Stimulated activated CD8-positive, alpha-beta memory T cell treated with anti-CD3 and anti-CD28 coated beads, Interleukin-15, amount 100 ng/mL, for 1 hour (primary cell): ENCODE data around the gene TPSB2.

Experiments
- DNase-seq: peaks from one replicate; pipeline ENCODE4 v3.0.0-alpha.2; 2020; ENCODE audit warnings: low read depth

The TPSB2 gene

DNA sequence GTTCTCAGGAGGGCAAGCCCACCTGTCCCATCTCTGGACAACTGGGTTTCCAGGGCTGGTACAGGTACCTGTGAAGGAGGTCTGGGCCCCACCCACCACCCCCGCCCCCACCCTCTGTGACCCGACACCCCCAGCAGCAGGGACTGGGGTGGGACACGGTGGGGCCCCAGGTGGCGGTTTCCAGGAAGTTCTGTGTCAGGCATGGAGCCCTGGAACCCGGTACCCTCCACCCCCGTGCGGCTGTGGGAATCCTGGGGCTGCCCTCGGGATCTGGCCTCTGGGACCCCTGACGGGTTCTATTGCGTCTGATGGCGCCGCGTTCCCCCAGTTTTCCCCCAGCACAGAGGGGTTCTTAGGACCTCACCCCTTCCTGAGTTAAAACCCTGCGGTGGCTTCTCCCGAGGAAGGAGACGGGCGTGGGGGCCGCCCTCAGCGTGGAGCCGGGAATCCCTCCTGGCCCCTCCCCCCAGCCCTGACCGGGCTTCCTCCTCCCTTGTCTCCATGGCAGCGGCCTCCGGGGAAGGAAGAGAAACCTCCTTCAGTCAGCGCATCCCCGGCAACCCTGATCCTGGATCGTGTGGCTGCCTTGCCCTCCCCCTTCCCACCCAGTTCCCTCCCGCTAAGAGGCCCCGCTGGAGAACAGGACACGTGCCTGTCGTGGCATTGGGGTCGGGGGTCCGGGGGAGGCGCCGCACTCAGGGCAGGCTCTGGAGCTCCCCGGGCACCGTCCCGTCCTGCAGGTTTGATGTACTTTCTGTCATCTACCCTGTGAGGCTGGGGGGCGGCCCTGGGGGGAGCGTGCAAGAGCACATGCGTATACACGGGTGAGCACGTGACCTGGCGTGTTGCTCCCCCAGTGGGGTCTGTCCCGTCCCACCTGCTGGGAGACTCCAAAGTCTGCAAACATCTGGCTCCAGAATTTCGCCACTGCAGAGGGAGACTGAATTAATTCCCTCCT, 46.8 kb downstream of the TPSB2 start:
- no peak for DNase-seq

DNA sequence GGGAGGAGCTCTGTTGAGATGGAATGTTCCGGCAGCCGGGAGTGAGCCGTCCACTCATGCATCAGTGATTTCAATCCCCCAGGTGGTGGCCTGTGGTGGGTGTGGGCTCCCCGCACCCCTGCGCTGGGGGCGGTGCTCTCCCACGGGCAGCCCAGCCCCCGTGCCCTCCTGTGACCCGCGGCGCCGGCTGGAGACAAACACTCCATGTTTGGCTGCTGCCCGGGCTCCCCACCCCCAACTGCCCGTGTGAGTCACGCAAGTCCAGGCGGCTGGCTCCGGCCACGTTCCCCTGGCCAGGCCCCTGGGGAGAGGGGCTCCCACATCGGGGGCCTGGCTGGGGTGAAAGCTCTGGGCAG, 47.7 kb downstream of the TPSB2 start:
- no peak for DNase-seq

DNA sequence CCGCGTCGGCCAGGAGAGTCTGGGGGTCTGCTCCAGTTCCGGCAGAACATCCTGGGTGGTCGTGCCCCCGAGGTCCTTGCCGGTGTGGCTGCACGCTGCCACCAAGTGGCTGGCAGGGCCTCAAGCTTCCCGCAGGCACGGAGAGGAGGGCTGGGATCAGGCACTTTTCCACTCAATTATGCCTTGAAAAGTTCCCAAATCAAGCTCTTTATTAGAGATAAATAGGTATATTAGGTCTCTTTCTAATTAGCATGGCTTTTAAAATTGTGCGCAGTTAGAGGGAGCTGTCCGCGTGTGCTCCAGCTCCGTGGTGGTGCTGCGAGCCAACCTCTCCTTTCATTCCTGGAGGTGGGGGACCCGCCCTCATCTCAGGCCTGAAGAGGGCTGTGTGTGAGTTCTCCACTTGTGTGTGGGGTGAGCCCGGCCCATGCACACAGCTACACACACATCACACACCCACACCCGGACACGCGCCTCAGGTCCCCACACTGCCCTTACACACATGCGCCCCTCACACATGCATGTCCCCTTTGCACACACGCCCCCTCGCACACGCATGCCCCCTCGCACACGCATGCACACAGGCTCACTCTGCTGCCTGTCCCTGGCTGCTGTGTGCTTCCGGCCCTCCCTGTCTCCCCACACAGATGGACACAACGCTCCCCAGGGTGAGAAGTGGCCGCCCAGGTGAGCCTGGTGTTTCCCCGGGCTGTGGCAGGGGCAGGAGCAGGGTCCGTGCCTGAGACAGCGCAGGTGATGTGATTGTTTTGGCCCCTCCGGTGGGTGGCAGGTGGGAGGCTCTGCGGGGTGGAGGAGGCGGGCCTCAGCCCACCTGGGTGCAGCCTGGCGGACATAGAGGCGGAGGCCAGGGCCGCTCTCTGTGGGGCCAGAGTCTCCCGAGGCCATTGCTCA, 48.3 kb downstream of the TPSB2 start:
- no peak for DNase-seq

DNA sequence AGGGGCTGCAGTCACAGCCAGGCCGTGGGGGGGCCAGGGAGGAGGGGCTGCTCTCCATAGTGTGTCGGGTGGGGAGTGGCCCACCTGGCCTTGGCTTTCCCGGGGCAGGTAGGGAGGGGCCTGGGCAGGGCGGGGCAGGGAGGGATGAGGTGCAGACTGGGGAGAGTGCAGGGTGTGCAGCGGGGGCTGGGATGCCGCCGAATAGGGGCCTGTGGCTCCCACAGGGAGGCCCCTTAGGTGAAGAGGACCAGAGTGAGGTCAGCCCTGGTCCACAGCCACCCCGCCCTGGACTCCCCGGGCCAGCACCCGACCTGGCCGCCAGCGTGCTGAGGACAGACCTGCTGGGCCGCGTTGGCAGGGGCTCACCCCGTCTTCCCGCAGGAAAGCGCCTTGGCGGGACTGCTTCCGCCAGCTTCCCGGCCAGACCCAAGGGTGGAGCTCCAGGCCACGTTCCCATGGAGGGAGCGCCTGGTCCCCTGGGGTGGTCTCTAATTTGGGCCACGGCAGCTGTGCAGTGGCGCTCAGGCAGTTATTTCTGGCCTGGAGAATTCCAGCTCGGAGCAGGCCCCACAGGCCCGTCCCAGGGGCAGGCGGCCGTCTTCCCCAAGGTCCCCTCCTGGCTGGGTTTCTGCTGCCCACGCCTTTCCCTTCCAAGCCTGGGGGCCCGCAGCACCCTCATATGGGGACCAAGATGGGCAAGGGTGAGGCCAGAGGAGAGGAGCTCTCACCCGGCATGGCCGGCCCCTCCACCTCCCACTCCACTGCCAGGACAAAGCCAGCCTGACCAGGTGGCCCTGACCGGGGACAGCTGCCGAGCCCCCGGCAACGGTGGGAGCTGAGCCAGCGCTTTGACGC, 49.2 kb downstream of the TPSB2 start:
- DNase-seq = no peak
